Progenitor cell of endocrine pancreas (in vitro differentiated cells): ENCODE results near the gene C1QTNF5. TPM values are rescaled to one million over a fixed set of nuclear protein-coding genes. Genes with fewer than 3 reads are reported as not detected.

Experiments
- DNase-seq: peaks from one replicate; pipeline ENCODE4 v3.0.0; 2021; ENCODE audit warnings: low spot score; ENCODE audit not compliant: unreplicated experiment
- H3K27ac Mint-ChIP-seq: 2 replicates; pipeline ENCODE4 v1.8.0; 2021; ENCODE audit warnings: mild to moderate bottlenecking, moderate library complexity, mixed read lengths
- H3K27me3 Mint-ChIP-seq: 2 replicates; pipeline ENCODE4 v1.8.0; 2021; ENCODE audit warnings: mixed read lengths
- H3K36me3 Mint-ChIP-seq: 2 replicates; pipeline ENCODE4 v1.8.0; 2022; ENCODE audit warnings: mixed read lengths; ENCODE audit not compliant: insufficient read depth
- H3K4me1 Mint-ChIP-seq: 2 replicates; pipeline ENCODE4 v1.8.0; 2021; ENCODE audit warnings: low read depth, mixed read lengths
- H3K4me3 Mint-ChIP-seq: 2 replicates; pipeline ENCODE4 v1.8.0; 2021; ENCODE audit warnings: low read depth, mild to moderate bottlenecking, moderate library complexity, mixed read lengths
- H3K9me3 Mint-ChIP-seq: 2 replicates; pipeline ENCODE4 v1.8.0; 2021; ENCODE audit warnings: low read depth, mixed read lengths
- CTCF ChIP-seq: fragments of 200-600 bp; sonication (generic); IDR thresholded peaks from one replicate; pipeline ENCODE4 v1.5.0; 2021; ENCODE audit warnings: antibody characterized with exemption, mild to moderate bottlenecking; ENCODE audit not compliant: unreplicated experiment
- microRNA-seq: library from miRNA; unstranded; fragments of <30 nt; microRNA quantifications from one replicate; pipeline ENCODE4 v1.1.0, GENCODE V29; 2020; ENCODE audit warnings: borderline number of aligned reads; ENCODE audit not compliant: unreplicated experiment
- total RNA-seq: library from RNA; stranded (reverse); gene quantifications from 2 replicates; pipeline ENCODE4 v1.2.1, GENCODE V29; 2021

C1QTNF5 gene
- total RNA-seq, 1 donor from 2014 or later: 0.31 TPM

GRCh38 chr11:119298726-119299125, 42.0 kb downstream of the C1QTNF5 start:
- Mint-ChIP-seq H3K27ac (no peak overlapping the region), H3K4me3 (no peak overlapping the region), H3K4me1 (no peaks in the 10 kb centered on the region), H3K9me3 (no peaks in the 10 kb centered on the region), H3K36me3 (peaks cover 24% of the 10 kb centered on the region), H3K27me3 (no peaks in the 10 kb centered on the region)
- TF ChIP-seq CTCF: no peak
- no peak for DNase-seq

- H3K9me3 Mint-ChIP-seq: no peaks in the 10 kb centered on the region
- no peak overlapping the region for H3K4me3 Mint-ChIP-seq
- no peaks in the 10 kb centered on the region for H3K4me1 Mint-ChIP-seq
- no peak for TF ChIP-seq CTCF
- no peak for DNase-seq
- peaks cover 23% of the 10 kb centered on the region for H3K36me3 Mint-ChIP-seq
- no peaks in the 10 kb centered on the region for H3K27me3 Mint-ChIP-seq
- no peak overlapping the region for H3K27ac Mint-ChIP-seq
Measured at GRCh38 chr11:119297938-119298337, 42.7 kb downstream of the C1QTNF5 start.

GRCh38 chr11:119295178-119295577, 45.5 kb downstream of the C1QTNF5 start:
- TF ChIP-seq CTCF: no peak
- peaks cover 28% of the 10 kb centered on the region for H3K36me3 Mint-ChIP-seq
- DNase-seq: no peak
- H3K9me3 Mint-ChIP-seq: no peaks in the 10 kb centered on the region
- no peaks in the 10 kb centered on the region for H3K4me1 Mint-ChIP-seq
- no peak overlapping the region for H3K27ac Mint-ChIP-seq
- H3K4me3 Mint-ChIP-seq: no peak overlapping the region
- H3K27me3 Mint-ChIP-seq: no peaks in the 10 kb centered on the region

GRCh38 chr11:119293461-119293860, 47.2 kb downstream of the C1QTNF5 start:
- no peak for TF ChIP-seq CTCF
- no peaks in the 10 kb centered on the region for H3K27me3 Mint-ChIP-seq
- H3K9me3 Mint-ChIP-seq: no peaks in the 10 kb centered on the region
- peaks cover 24% of the 10 kb centered on the region for H3K36me3 Mint-ChIP-seq
- DNase-seq: no peak
- no peak overlapping the region for H3K4me3 Mint-ChIP-seq
- no peak overlapping the region for H3K27ac Mint-ChIP-seq
- H3K4me1 Mint-ChIP-seq: no peaks in the 10 kb centered on the region

- no peak for DNase-seq
- Mint-ChIP-seq H3K27me3 (no peaks in the 10 kb centered on the region), H3K4me1 (no peaks in the 10 kb centered on the region), H3K4me3 (no peak overlapping the region), H3K27ac (no peak overlapping the region), H3K9me3 (no peaks in the 10 kb centered on the region), H3K36me3 (peaks cover 24% of the 10 kb centered on the region)
- no peak for TF ChIP-seq CTCF
Measured at GRCh38 chr11:119290894-119291497, 49.7 kb downstream of the C1QTNF5 start.

Small RNA genes lying within 50 kb of the gene (microRNA-seq; reads per million reads assigned to microRNA genes)
- not detected for gene MIR6756

Other genes starting within 250 kb of the C1QTNF5 start
- 53.4 and 60.8 TPM in 2 replicates for gene DPAGT1, start 239.0 kb downstream of the C1QTNF5 start, total RNA-seq
- 7.2 and 7.3 TPM in 2 replicates for gene C2CD2L, start 233.5 kb downstream of the C1QTNF5 start, total RNA-seq
- 48.7 and 52.2 TPM in 2 replicates for gene HINFP, start 219.3 kb downstream of the C1QTNF5 start, total RNA-seq
- 0.53 and 0.78 TPM in 2 replicates for gene ABCG4, start 191.8 kb downstream of the C1QTNF5 start, total RNA-seq
- 14.7 and 15.9 TPM in 2 replicates for gene NLRX1, start 172.2 kb downstream of the C1QTNF5 start, total RNA-seq
- 6.2 and 6.3 TPM in 2 replicates for gene NHERF4, start 155.4 kb downstream of the C1QTNF5 start, total RNA-seq
- gene CBL, start 134.5 kb downstream of the C1QTNF5 start, total RNA-seq: 26.4 and 26.5 TPM in 2 replicates
- 9.8 and 12.7 TPM in 2 replicates for gene MCAM, start 23.8 kb downstream of the C1QTNF5 start, total RNA-seq
- 30.3 and 34.2 TPM in 2 replicates for gene RNF26, start 6.4 kb downstream of the C1QTNF5 start, total RNA-seq
- gene MFRP, start 5.8 kb upstream of the C1QTNF5 start, total RNA-seq: not detected in 2 replicates
- gene USP2, start 40.8 kb upstream of the C1QTNF5 start, total RNA-seq: 5.1 and 6.3 TPM in 2 replicates
- 0.44 and 0.62 TPM in 2 replicates for gene THY1, start 82.3 kb upstream of the C1QTNF5 start, total RNA-seq